HG03060 (cell line): ENCODE measurements around the gene PRKCD.
"Not testable (repeated sequence)": the region's sequence is repeated elsewhere in the genome, so short reads cannot be mapped to it uniquely, and the experiment has no call there.

Source experiments
- ATAC-seq: cut with Tn5 transposase; IDR thresholded peaks from one replicate; pipeline ENCODE4 v1.9.1; 2021; ENCODE audit warnings: low read depth, moderate number of reproducible peaks; ENCODE audit not compliant: unreplicated experiment

PRKCD gene

DNA sequence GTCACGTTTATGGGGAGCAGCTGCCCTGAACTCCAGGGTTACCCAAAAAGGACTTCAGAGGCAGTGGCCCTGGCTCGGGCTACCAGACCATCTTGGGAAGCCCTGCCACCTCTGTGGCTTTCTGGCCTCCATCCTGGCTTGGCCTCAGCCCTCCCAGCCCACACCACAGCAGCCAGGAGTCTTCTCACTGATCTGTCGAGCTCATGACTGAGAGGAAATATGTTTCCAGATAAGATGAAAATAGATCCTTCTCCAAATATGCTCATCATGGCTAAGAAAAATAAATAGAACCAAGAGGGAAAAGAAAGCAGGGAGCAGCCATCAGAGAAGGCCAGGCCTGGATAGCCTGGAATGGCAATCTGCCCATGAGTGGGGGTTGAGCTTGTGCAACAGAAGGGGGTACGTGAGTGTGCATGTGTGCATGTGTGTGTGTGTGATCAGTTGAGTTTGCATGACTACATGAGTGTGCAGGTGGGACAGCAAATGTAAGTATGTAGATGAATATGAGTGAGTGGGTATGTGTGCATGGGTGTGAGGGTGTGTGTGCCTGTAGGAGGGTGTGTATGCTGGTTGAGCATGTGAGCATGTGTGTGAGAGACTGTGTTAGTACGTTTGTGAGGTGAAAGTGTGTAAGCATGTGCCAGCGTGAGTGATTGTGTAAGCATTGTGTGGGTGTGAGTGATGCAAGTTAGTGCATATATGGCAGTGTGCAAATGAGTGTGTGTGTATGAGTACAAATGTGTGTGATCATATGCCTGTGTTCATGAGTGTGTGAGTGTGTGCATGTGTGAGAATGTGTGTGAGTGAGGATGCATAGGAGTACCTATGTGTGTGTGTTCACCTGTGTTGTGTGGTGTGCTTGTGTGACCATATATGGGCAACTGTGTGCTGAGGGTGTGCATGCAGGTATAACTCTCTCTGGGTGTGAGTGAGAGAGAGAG is 20.8 kb upstream of the PRKCD start:
- ATAC-seq, result no peak

GRCh38 chr3:53140847-53141845 is 19.9 kb upstream of the PRKCD start:
- ATAC-seq, result no peak

DNA sequence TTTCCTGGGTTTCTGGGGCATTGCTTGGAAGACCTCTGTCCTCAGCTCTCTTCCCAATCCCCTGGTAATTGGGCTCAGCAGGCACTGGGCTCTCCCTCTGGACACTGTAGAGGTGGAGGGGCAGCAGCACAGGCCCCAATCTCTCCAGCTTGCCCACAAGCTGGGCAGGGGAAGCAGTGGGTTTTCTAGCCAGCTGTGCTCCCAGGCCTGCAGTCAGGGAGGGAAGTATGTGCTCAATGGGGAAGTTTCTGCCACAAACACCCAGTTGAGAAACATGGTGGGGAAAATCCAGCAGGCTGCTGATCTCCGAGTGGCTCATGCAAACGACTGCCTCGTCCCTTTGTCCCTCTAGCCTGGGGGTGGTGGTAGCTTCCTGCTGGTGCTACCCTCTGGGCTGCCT is 18.0 kb upstream of the PRKCD start:
- no peak for ATAC-seq

- no peak for ATAC-seq
Observed at GRCh38 chr3:53144446-53144845, 16.6 kb upstream of the PRKCD start.

DNA sequence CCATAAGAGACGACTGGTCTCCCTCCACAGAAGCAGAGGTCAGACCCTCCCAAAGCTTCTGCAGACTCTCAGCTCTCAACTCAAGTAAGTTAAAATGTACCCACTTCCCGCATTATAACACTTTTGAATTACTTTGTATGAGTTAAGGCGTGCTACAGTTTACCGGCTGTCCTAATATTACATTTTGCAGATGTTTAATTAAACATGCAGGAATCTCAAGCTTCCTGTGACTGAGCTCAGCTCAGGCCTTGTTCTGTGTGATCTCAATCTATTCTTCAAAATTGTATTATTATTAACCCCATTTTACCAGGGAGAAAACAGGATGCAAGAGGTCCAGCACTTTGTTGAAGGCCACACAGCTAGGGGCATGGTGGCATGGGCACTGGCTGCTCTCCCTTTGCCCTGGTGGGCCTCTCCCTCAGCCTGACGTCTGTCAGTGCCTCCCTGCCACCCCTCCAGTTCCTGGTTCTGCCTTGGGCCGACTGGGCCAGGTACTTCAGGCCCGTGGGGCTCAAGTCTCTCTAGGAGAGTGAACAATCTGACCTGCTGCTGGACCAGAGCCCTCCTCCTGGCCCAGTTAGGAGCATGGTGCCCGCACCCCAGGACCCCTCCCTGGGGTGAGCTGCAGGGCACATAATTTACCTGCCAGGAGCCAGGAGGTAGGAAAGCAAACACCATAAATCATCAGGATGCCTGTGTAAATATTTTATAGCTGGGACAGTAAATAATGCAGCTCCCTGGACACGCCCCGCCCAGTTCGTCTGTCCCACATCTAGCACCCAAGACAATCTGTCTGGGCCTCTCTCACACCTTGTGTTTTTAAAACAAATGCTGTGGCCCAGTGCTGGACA is 15.9 kb upstream of the PRKCD start:
- ATAC-seq, result no peak

GRCh38 chr3:53145713-53146080 is 15.3 kb upstream of the PRKCD start:
- ATAC-seq, result no peak

GRCh38 chr3:53146319-53146891 is 14.6 kb upstream of the PRKCD start:
- no peak for ATAC-seq

GRCh38 chr3:53147151-53147902 is 13.7 kb upstream of the PRKCD start:
- ATAC-seq, result no peak

GRCh38 chr3:53147903-53148400 is 13.1 kb upstream of the PRKCD start:
- ATAC-seq, result no peak

DNA sequence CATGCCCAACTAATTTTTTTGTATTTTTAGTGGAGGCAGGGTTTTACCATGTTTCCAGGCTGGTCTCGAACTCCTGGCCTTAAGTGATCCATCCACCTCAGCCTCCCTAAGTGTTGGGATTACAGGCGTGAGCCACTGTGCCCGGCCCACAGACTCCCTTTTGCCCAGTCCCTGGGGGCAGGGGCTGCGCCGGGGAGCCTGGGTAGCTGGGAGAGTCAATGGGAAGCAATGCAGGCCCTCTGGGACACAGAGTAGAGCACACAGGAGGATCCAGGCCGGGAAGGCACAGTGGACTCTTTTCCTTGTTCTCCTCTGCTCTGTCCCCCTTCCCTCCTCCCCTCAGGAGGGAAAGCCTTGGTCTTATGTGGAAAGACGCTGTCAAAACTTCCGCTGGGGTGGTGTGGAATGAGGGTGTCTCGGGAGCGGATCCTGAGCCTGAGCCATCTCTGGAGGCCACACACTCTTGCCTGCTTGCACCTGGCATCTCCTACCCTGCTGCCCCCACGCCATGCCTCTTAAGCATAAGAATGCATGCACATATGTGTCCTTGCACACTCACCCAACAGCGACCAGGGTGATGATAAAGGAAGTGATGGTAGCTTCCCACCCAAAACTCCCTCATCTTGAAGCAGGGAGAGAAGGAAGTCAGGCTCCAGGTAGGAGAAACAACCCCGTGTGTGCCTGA is 11.9 kb upstream of the PRKCD start:
- ATAC-seq, result no peak

GRCh38 chr3:53149699-53150098 is 11.3 kb upstream of the PRKCD start:
- ATAC-seq, result no peak

- ATAC-seq, result no peak
Observed at GRCh38 chr3:53150247-53151085, 10.5 kb upstream of the PRKCD start.

DNA sequence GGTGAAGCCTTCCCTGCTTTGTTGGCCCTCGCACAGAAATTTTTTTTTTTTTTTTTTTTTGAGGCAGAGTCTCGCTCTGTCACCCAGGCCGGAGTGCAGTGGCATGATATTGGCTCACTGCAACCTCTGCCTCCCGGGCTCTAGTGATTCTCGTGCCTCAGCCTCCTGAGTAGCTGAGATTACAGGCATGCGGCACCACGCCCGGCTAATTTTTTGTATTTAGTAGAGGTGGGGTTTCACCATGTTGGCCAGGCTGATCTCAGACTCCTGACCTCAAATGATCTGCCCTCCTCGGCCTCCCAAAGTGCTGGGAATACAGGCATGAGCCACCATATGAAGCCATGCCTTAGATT is 9.9 kb upstream of the PRKCD start:
- ATAC-seq, result not testable (repeated sequence)

DNA sequence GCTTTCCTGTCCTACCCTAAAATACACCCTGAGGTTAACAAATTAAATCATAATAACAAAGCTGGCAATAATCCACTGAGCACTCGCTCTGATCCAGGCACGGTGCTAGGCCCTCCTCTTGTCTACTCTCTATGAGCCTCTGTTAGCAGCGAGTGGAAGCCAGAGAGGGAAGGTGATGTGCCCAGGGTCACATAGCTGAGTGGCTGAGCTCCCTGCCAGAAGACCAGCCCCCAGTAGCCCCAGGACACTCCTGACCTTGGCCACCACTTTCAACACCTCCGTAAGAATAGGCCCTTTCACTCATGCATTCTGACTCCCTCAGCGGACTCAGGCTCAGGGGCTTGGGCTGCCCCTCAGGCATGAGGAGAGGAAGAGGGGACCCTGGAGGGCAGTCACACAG is 9.5 kb upstream of the PRKCD start:
- ATAC-seq, result no peak

- ATAC-seq, result no peak
Observed at GRCh38 chr3:53151870-53152660, 8.9 kb upstream of the PRKCD start.

GRCh38 chr3:53153264-53153823 is 7.7 kb upstream of the PRKCD start:
- no peak for ATAC-seq

DNA sequence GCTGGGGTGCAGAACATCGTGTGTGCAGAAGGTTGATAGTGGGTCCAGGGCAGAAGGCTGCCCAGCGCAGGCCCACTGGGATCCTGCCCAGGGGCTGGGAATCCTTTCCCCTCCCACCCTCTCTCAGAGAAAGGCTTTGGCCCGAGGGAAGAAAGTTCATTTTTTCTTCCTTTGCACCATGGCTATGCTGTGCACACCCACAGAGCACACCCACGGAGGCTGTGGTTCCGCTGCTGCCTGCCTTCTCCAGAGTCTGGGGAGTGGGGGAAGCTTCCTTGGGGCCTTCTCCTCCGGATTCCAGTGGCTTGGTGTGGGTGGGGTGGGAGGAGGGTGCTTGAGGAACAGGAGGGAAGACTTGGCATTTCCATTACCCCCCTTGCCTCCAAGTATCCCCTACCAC is 7.0 kb upstream of the PRKCD start:
- no peak for ATAC-seq
